H9 (cell line): ENCODE data around the gene NCS1. TPM values are rescaled to one million over a fixed set of nuclear protein-coding genes. Genes with fewer than 3 reads are reported as not detected.

Experiments
- DNase-seq: peaks from one replicate; pipeline ENCODE4 v3.0.0-alpha.2; 2017
- H2AFZ ChIP-seq: one replicate; pipeline ENCODE4 v1.6.1; 2013; ENCODE audit warnings: mild to moderate bottlenecking, low read length, control low read depth, moderate library complexity
- H2AK5ac ChIP-seq: 2 replicates; pipeline ENCODE4 v1.6.1; 2013; ENCODE audit warnings: low read length, control low read depth, mixed read lengths; ENCODE audit not compliant: insufficient read length
- H2BK120ac ChIP-seq: one replicate; pipeline ENCODE4 v1.6.1; 2013; ENCODE audit warnings: low read depth, mild to moderate bottlenecking, low read length, control low read depth, inconsistent platforms; ENCODE audit not compliant: poor library complexity, severe bottlenecking
- H2BK12ac ChIP-seq: 2 replicates; pipeline ENCODE4 v1.6.1; 2013; ENCODE audit warnings: low read length, control low read depth, mixed read lengths, low read depth; ENCODE audit not compliant: insufficient read length
- H2BK15ac ChIP-seq: 2 replicates; pipeline ENCODE4 v1.6.1; 2013; ENCODE audit warnings: low read depth, low read length, control low read depth
- H2BK20ac ChIP-seq: one replicate; pipeline ENCODE4 v1.6.1; 2013; ENCODE audit warnings: low read depth, mild to moderate bottlenecking, low read length, control low read depth, inconsistent platforms; ENCODE audit not compliant: poor library complexity, severe bottlenecking
- H2BK5ac ChIP-seq: 2 replicates; pipeline ENCODE4 v1.6.1; 2013; ENCODE audit warnings: low read length, control low read depth, mixed read lengths; ENCODE audit not compliant: insufficient read length
- H3K14ac ChIP-seq: 2 replicates; pipeline ENCODE4 v1.6.1; 2013; ENCODE audit warnings: low read length, control low read depth; ENCODE audit not compliant: insufficient read depth
- H3K18ac ChIP-seq: 2 replicates; pipeline ENCODE4 v1.6.1; 2013; ENCODE audit warnings: low read depth, mild to moderate bottlenecking, mixed read lengths, low read length, control low read depth; ENCODE audit not compliant: insufficient read length
- H3K23ac ChIP-seq: 2 replicates; pipeline ENCODE4 v1.6.1; 2013; ENCODE audit warnings: low read length, control low read depth, mixed read lengths, low read depth; ENCODE audit not compliant: insufficient read length
- H3K23me2 ChIP-seq: 2 replicates; pipeline ENCODE4 v1.6.1; 2013; ENCODE audit warnings: low read depth, mild to moderate bottlenecking, mixed read lengths, low read length, control low read depth; ENCODE audit not compliant: insufficient read length, poor library complexity, severe bottlenecking
- H3K27ac ChIP-seq: 2 replicates; pipeline ENCODE4 v1.5.1; 2013; ENCODE audit warnings: low read length, control low read depth, mixed read lengths, low read depth; ENCODE audit not compliant: insufficient read length
- H3K27me3 ChIP-seq: 2 replicates; pipeline ENCODE4 v1.6.1; 2013; ENCODE audit warnings: low read length, control low read depth, inconsistent platforms; ENCODE audit not compliant: insufficient read depth
- H3K4ac ChIP-seq: 2 replicates; pipeline ENCODE4 v1.6.1; 2013; ENCODE audit warnings: low read depth, mild to moderate bottlenecking, control low read depth, inconsistent platforms, low read length, moderate library complexity
- H3K4me1 ChIP-seq: 2 replicates; pipeline ENCODE4 v1.6.1; 2013; ENCODE audit warnings: low read length, control low read depth, inconsistent platforms; ENCODE audit not compliant: insufficient read depth
- H3K4me2 ChIP-seq: 2 replicates; pipeline ENCODE4 v1.6.1; 2013; ENCODE audit warnings: low read length, control low read depth, mixed read lengths; ENCODE audit not compliant: insufficient read length, insufficient read depth
- H3K56ac ChIP-seq: 2 replicates; pipeline ENCODE4 v1.6.1; 2013; ENCODE audit warnings: low read depth, mild to moderate bottlenecking, mixed read lengths, low read length, control low read depth; ENCODE audit not compliant: insufficient read length
- H3K79me1 ChIP-seq: 2 replicates; pipeline ENCODE4 v1.6.1; 2013; ENCODE audit warnings: low read depth, mild to moderate bottlenecking, moderate library complexity, low read length, control low read depth, inconsistent platforms; ENCODE audit not compliant: insufficient read depth, poor library complexity, severe bottlenecking
- H3K79me2 ChIP-seq: 2 replicates; pipeline ENCODE4 v1.6.1; 2013; ENCODE audit warnings: low read length, control low read depth, inconsistent platforms; ENCODE audit not compliant: insufficient read depth
- H3K9ac ChIP-seq: 2 replicates; pipeline ENCODE4 v1.6.1; 2013; ENCODE audit warnings: low read length, control low read depth, mixed read lengths; ENCODE audit not compliant: insufficient read length; ENCODE audit errors: extremely low read depth
- H3K9me3 ChIP-seq: one replicate; pipeline ENCODE4 v1.6.1; 2013; ENCODE audit warnings: low read depth, low read length, inconsistent platforms; ENCODE audit not compliant: control insufficient read depth
- H3T11ph ChIP-seq: one replicate; pipeline ENCODE4 v1.6.1; 2013; ENCODE audit warnings: mild to moderate bottlenecking, low read length, control low read depth, inconsistent platforms
- H4K20me1 ChIP-seq: one replicate; pipeline ENCODE4 v1.6.1; 2013; ENCODE audit not compliant: control insufficient read depth, insufficient read length, insufficient read depth
- H4K5ac ChIP-seq: 2 replicates; pipeline ENCODE4 v1.6.1; 2013; ENCODE audit warnings: low read depth, mild to moderate bottlenecking, mixed read lengths, low read length, control low read depth; ENCODE audit not compliant: insufficient read length
- H4K8ac ChIP-seq: replicated peaks from 2 replicates; pipeline ENCODE4 v1.6.1; 2013; ENCODE audit warnings: low read length, control low read depth, mixed read lengths, low read depth; ENCODE audit not compliant: insufficient read length
- H4K91ac ChIP-seq: 2 replicates; pipeline ENCODE4 v1.6.1; 2013; ENCODE audit warnings: low read depth, mild to moderate bottlenecking, moderate library complexity, mixed read lengths, low read length, control low read depth; ENCODE audit not compliant: insufficient read length
- H3K27ac Mint-ChIP-seq, 3 experiments: 2 replicates in 2 of 3; 3 replicates in 1 of 3; pipeline ENCODE4 v1.8.0; 2020 to 2021; ENCODE audit warnings: mixed read lengths in 3 of 3, mild to moderate bottlenecking in 1 of 3, moderate library complexity in 1 of 3
- H3K27me3 Mint-ChIP-seq: 2 replicates; pipeline ENCODE4 v1.8.0; 2021; ENCODE audit warnings: low read depth, mild to moderate bottlenecking, moderate library complexity, mixed read lengths
- H3K36me3 Mint-ChIP-seq, 3 experiments: 2 replicates in 2 of 3; 3 replicates in 1 of 3; pipeline ENCODE4 v1.8.0; 2020 to 2021; ENCODE audit warnings: low read depth in 3 of 3, mixed read lengths in 3 of 3; ENCODE audit not compliant: insufficient read depth in 1 of 3
- H3K4me1 Mint-ChIP-seq, 2 experiments: 2 replicates each; pipeline ENCODE4 v1.8.0; 2020; ENCODE audit warnings: mixed read lengths in 2 of 2
- H3K4me3 Mint-ChIP-seq, 2 experiments: 2 replicates in 1 of 2; 3 replicates in 1 of 2; pipeline ENCODE4 v1.8.0; 2020 to 2021; ENCODE audit warnings: mild to moderate bottlenecking in 2 of 2, mixed read lengths in 2 of 2, moderate library complexity in 1 of 2
- H3K9me3 Mint-ChIP-seq, 2 experiments: 2 replicates in 1 of 2; 3 replicates in 1 of 2; pipeline ENCODE4 v1.8.0; 2020; ENCODE audit warnings: mild to moderate bottlenecking in 2 of 2, mixed read lengths in 2 of 2, moderate library complexity in 1 of 2
- WGBS: extraction: QIAGEN DNeasy Blood & Tissue Kit; methylation state at CpG from one replicate; pipeline ENCODE4 v1.1.7; 2013; ENCODE audit warnings: missing lambda C conversion rate, low lambda C conversion rate, mixed read lengths; ENCODE audit not compliant: insufficient read length; ENCODE audit errors: extremely low coverage; 5-methylcytosine and 5-hydroxymethylcytosine counted together
- total RNA-seq: library from RNA; stranded (reverse); gene quantifications from 2 replicates; pipeline ENCODE4 v1.2.1, GENCODE V29; 2021
- TF ChIP-seq, protein P1 (sequence below): fragments of 200-600 bp; sonication (generic); conservative IDR thresholded peaks from 3 replicates; pipeline ENCODE4 v1.8.0; 2021; ENCODE audit warnings: antibody characterized with exemption, mild to moderate bottlenecking

The NCS1 gene
- total RNA-seq, 1 experiment from 2014 or later, result 38.1 TPM

DNA sequence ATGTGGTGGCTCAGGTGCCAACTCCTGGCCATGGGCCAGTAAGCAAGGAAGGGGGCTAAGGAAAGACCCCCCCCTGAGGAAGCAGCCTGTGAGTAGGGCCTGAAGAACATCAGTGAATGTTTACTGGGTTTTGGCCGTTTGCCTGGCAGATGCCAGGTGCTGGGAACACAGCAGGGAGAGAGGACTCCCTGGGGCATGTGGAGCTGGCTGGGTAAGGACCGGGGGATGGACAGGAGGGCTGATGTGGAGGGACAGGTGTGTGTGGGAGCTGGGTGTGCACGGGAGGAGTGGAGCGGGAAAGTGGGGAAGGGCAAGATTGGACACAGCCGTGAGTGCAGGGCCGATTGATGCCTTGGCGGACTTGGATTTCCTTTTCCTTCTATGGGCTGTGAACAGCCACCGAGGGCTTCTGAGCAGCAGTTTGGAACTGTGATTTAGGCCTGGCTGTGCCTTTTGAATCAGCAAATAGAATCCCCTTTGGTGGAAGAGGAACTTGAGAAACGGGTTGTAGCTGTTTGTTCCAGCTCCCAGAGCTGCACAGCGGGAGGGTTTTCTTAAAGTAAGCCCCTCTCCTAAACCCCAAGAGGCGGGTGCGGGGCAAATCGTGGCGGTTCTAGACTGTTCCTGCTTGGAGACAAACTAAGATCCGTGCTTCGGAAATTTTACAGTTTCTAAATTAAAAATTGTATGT is 96.5 kb downstream of the NCS1 start:
- H3K9ac ChIP-seq, result no peak overlapping the region
- H3K4me3 Mint-ChIP-seq, result peak overlapping the region; percentile 43 to 62; a peak in 4 of 5 replicates
- H3K9me3 Mint-ChIP-seq, result no peaks in the 10 kb centered on the region
- no peak overlapping the region for H3T11ph ChIP-seq
- no peaks in the 10 kb centered on the region for H4K20me1 ChIP-seq
- no peak overlapping the region for H3K56ac ChIP-seq
- H3K79me1 ChIP-seq, result no peaks in the 10 kb centered on the region
- no peak for DNase-seq
- no peak overlapping the region for H2BK15ac ChIP-seq
- H3K79me2 ChIP-seq, result no peaks in the 10 kb centered on the region
- peaks cover 0 to 10% (median 4%) of the 10 kb centered on the region in 3 experiments; a peak in 2 of 7 replicates for H3K36me3 Mint-ChIP-seq
- peaks cover 14% of the 10 kb centered on the region for H3K23me2 ChIP-seq
- no peak overlapping the region for H3K27ac ChIP-seq
- peaks cover 3% of the 10 kb centered on the region; the same call in 1 of the 2 replicates for H3K27me3 ChIP-seq
- TF ChIP-seq, protein P1, sequence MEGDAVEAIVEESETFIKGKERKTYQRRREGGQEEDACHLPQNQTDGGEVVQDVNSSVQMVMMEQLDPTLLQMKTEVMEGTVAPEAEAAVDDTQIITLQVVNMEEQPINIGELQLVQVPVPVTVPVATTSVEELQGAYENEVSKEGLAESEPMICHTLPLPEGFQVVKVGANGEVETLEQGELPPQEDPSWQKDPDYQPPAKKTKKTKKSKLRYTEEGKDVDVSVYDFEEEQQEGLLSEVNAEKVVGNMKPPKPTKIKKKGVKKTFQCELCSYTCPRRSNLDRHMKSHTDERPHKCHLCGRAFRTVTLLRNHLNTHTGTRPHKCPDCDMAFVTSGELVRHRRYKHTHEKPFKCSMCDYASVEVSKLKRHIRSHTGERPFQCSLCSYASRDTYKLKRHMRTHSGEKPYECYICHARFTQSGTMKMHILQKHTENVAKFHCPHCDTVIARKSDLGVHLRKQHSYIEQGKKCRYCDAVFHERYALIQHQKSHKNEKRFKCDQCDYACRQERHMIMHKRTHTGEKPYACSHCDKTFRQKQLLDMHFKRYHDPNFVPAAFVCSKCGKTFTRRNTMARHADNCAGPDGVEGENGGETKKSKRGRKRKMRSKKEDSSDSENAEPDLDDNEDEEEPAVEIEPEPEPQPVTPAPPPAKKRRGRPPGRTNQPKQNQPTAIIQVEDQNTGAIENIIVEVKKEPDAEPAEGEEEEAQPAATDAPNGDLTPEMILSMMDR, result no peak
- H3K4me2 ChIP-seq, result no peak overlapping the region
- peaks cover 41% of the 10 kb centered on the region for H3K27me3 Mint-ChIP-seq
- H4K5ac ChIP-seq, result no peak overlapping the region
- H3K4ac ChIP-seq, result no peak overlapping the region
- H2BK120ac ChIP-seq, result no peak overlapping the region
- H2AK5ac ChIP-seq, result no peak overlapping the region
- peak overlapping the region; percentile 55 for H3K18ac ChIP-seq
- no peak overlapping the region for H3K23ac ChIP-seq
- no peak overlapping the region for H2BK20ac ChIP-seq
- H3K4me1 Mint-ChIP-seq, result peaks cover 41 to 61% of the 10 kb centered on the region in 2 experiments
- peak overlapping the region; percentile 94 to 99 (median 96) for H3K27ac Mint-ChIP-seq
- WGBS, result no CpG with 5 or more reads among the region's 16 CpGs
- H3K4me1 ChIP-seq, result no peaks in the 10 kb centered on the region; the same call in 1 of the 2 replicates
- H2BK12ac ChIP-seq, result no peak overlapping the region
- H3K14ac ChIP-seq, result no peak overlapping the region
- H4K91ac ChIP-seq, result no peak overlapping the region
- H2AFZ ChIP-seq, result no peak overlapping the region
- H4K8ac ChIP-seq, result no peak overlapping the region
- no peak overlapping the region for H2BK5ac ChIP-seq
- no peaks in the 10 kb centered on the region for H3K9me3 ChIP-seq
